ENCODE data around the gene IL13RA2. TPM values are rescaled to one million over a fixed set of nuclear protein-coding genes. Genes with fewer than 3 reads are reported as not detected.

Gene IL13RA2
- total RNA-seq (2022; extraction: Qiagen RNA extraction; ENCODE audit: low read depth), result 0.06 to 0.27 TPM (median 0.08 TPM) in 4 of 5 replicates, not detected in the other

GRCh38 chrX:115017455-115017854 is at the start of gene IL13RA2:
Gene IL13RA2 (minus strand): TSS chrX:115017616. CDS start chrX:115017269, 347 bp downstream.

Other genes with a start within 250 kb of the IL13RA2 start
- not detected in 5 replicates for gene RBMXL3, start 171.8 kb upstream of the IL13RA2 start, total RNA-seq (2022; extraction: Qiagen RNA extraction; ENCODE audit: low read depth)
- gene LRCH2, start 216.5 kb upstream of the IL13RA2 start, total RNA-seq (2022; extraction: Qiagen RNA extraction; ENCODE audit: low read depth), result 0.01 to 0.05 TPM in 2 of 5 replicates, not detected in the others